Smooth muscle cell (in vitro differentiated cells): ENCODE measurements around the gene PRR35. TPM values are rescaled to one million over a fixed set of nuclear protein-coding genes. Genes with fewer than 3 reads are reported as not detected.

Experiments used
- DNase-seq: peaks from one replicate; lab custom pipeline; 2025; ENCODE audit not compliant: unreplicated experiment; lab: John Stamatoyannopoulos, UW
- H2AFZ ChIP-seq: fragments of 200-600 bp; sonication (generic); 2 replicates; pipeline ENCODE4 v1.6.0; 2016; ENCODE audit warnings: antibody characterized with exemption, low read depth, mild to moderate bottlenecking
- H3F3A ChIP-seq: fragments of 200-600 bp; sonication (generic); 2 replicates; pipeline ENCODE4 v1.6.0; 2017; ENCODE audit warnings: antibody characterized with exemption, low read depth
- H3K27ac ChIP-seq: fragments of 200-600 bp; sonication (generic); 2 replicates; pipeline ENCODE4 v1.5.1; 2016; ENCODE audit warnings: low read depth, mild to moderate bottlenecking
- H3K27me3 ChIP-seq: fragments of 200-600 bp; sonication (generic); 2 replicates; pipeline ENCODE4 v1.6.1; 2016; ENCODE audit warnings: low read depth, mild to moderate bottlenecking
- H3K36me3 ChIP-seq: fragments of 200-600 bp; sonication (generic); 2 replicates; pipeline ENCODE4 v1.5.1; 2016; ENCODE audit warnings: low read depth
- H3K4me1 ChIP-seq: fragments of 200-600 bp; sonication (generic); 2 replicates; pipeline ENCODE4 v1.5.1; 2016; ENCODE audit warnings: low read depth
- H3K4me2 ChIP-seq: fragments of 200-600 bp; sonication (generic); 2 replicates; pipeline ENCODE4 v1.6.0; 2016; ENCODE audit warnings: mild to moderate bottlenecking
- H3K4me3 ChIP-seq: fragments of 200-600 bp; sonication (generic); 2 replicates; pipeline ENCODE4 v1.5.1; 2016; ENCODE audit warnings: mild to moderate bottlenecking
- H3K79me2 ChIP-seq: fragments of 200-600 bp; sonication (generic); 2 replicates; pipeline ENCODE4 v1.6.0; 2016; ENCODE audit warnings: low read depth, mild to moderate bottlenecking
- H3K9ac ChIP-seq: fragments of 200-600 bp; sonication (generic); 2 replicates; pipeline ENCODE4 v1.6.0; 2016; ENCODE audit warnings: low read depth
- H3K9me3 ChIP-seq: fragments of 200-600 bp; sonication (generic); replicated peaks from 2 replicates; pipeline ENCODE4 v1.5.1; 2016; ENCODE audit warnings: low read depth
- H4K20me1 ChIP-seq: fragments of 200-600 bp; sonication (generic); 2 replicates; pipeline ENCODE4 v1.6.0; 2016; ENCODE audit warnings: low read depth
- CTCF ChIP-seq: fragments of 200-600 bp; sonication (generic); IDR thresholded peaks from 2 replicates; pipeline ENCODE4 v1.5.1; 2017; ENCODE audit warnings: borderline replicate concordance, mild to moderate bottlenecking, antibody characterized with exemption; ENCODE audit not compliant: insufficient read depth, poor library complexity, severe bottlenecking
- WGBS: methylation state at CpG from one replicate; pipeline ENCODE4 v1.1.7; 2016; ENCODE audit warnings: low lambda C conversion rate; 5-methylcytosine and 5-hydroxymethylcytosine counted together
- polyA plus RNA-seq: library from polyadenylated mRNA; unstranded; fragments of >200 nt; fragmentation: Nextera tagmentation; extraction: Ambion mirVana; gene quantifications from 2 replicates; pipeline ENCODE4 v1.2.1, GENCODE V29; 2016
- total RNA-seq: library from RNA; depleted of rRNA; stranded (reverse); fragments of >200 nt; gene quantifications from 2 replicates; pipeline ENCODE4 v1.2.3, GENCODE V29; 2014

The PRR35 gene
- total and polyA plus RNA-seq, 2 experiments from 2014 or later, result not detected

- Histone ChIP-seq H3K27ac (no peak overlapping the region), H3K4me2 (no peak overlapping the region), H4K20me1 (peaks cover 94% of the 10 kb centered on the region), H3K79me2 (peaks cover 65% of the 10 kb centered on the region), H3K9me3 (no peaks in the 10 kb centered on the region), H3F3A (no peaks in the 10 kb centered on the region), H3K9ac (no peak overlapping the region), H3K36me3 (no peaks in the 10 kb centered on the region), H3K27me3 (no peaks in the 10 kb centered on the region), H2AFZ (no peak overlapping the region), H3K4me1 (no peaks in the 10 kb centered on the region), H3K4me3 (no peak overlapping the region)
- TF ChIP-seq CTCF, result no peak
- DNase-seq, result no peak
- 98% methylated on average over 43 of the region's 43 CpGs for WGBS
Measured at GRCh38 chr16:598823-599739, 38.9 kb downstream of the PRR35 start.

- H3K4me2 ChIP-seq, result no peak overlapping the region
- H3K27ac ChIP-seq, result no peak overlapping the region
- DNase-seq, result no peak
- TF ChIP-seq CTCF, result no peak
- H3K27me3 ChIP-seq, result no peaks in the 10 kb centered on the region
- peaks cover 64% of the 10 kb centered on the region for H3K79me2 ChIP-seq
- H3F3A ChIP-seq, result no peaks in the 10 kb centered on the region
- no peak overlapping the region for H2AFZ ChIP-seq
- WGBS, result 70% methylated on average over 7 of the region's 7 CpGs
- peaks cover 94% of the 10 kb centered on the region for H4K20me1 ChIP-seq
- H3K9me3 ChIP-seq, result no peaks in the 10 kb centered on the region
- no peaks in the 10 kb centered on the region for H3K36me3 ChIP-seq
- no peak overlapping the region for H3K4me3 ChIP-seq
- H3K9ac ChIP-seq, result no peak overlapping the region
- no peaks in the 10 kb centered on the region for H3K4me1 ChIP-seq
Measured at GRCh38 chr16:600781-601180, 40.6 kb downstream of the PRR35 start.

- H3K4me2 ChIP-seq, result no peak overlapping the region
- no peak for TF ChIP-seq CTCF
- no peak overlapping the region for H3K27ac ChIP-seq
- peaks cover 66% of the 10 kb centered on the region for H3K79me2 ChIP-seq
- H3K27me3 ChIP-seq, result no peaks in the 10 kb centered on the region
- H3K9me3 ChIP-seq, result no peaks in the 10 kb centered on the region
- no peak overlapping the region for H3K4me3 ChIP-seq
- no peak for DNase-seq
- no peak overlapping the region for H3K9ac ChIP-seq
- H2AFZ ChIP-seq, result no peak overlapping the region
- H4K20me1 ChIP-seq, result peaks cover 92% of the 10 kb centered on the region
- WGBS, result 94% methylated on average over 5 of the region's 5 CpGs
- H3F3A ChIP-seq, result no peaks in the 10 kb centered on the region
- no peaks in the 10 kb centered on the region for H3K36me3 ChIP-seq
- no peaks in the 10 kb centered on the region for H3K4me1 ChIP-seq
Measured at GRCh38 chr16:603933-604332, 43.7 kb downstream of the PRR35 start.
